LNCaP clone FGC (cell line): Measurements from ENCODE around the gene DNAH10.

Source experiments
- DNase-seq: peaks from one replicate; pipeline ENCODE4 v3.0.0-alpha.2; 2011; ENCODE audit warnings: low read depth
- H3K4me3 ChIP-seq: 2 replicates; pipeline ENCODE4 v1.5.1; 2011; ENCODE audit warnings: mild to moderate bottlenecking, low read depth, low read length, control low read depth
- TF ChIP-seq, protein P1 (sequence below): IDR thresholded peaks from 2 replicates; pipeline ENCODE4 v1.5.1; 2012; ENCODE audit warnings: mild to moderate bottlenecking; ENCODE audit not compliant: control insufficient read depth, insufficient read depth; ENCODE audit errors: extremely low read depth

Gene DNAH10

DNA sequence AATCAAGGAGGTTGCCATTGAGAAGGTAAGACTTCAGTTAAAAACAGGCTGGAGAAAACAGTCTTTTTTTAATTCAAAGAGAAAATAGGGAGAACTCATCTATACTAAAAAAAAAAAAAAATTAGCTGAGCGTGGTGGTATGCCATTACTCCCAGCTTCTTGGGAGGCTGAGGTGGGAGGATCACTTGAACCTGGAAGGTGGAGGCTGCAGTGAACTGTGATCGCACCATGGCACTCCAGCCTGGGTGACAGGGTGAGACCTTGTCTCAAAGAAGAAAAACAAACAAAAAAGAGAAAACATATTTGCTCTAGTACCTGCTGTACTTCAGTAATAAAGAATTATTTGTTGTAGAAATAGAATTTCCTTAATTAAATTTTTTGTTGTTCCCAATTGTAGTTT, 68.6 kb downstream of the DNAH10 start:
- DNase-seq: no peak
- TF ChIP-seq, protein P1, sequence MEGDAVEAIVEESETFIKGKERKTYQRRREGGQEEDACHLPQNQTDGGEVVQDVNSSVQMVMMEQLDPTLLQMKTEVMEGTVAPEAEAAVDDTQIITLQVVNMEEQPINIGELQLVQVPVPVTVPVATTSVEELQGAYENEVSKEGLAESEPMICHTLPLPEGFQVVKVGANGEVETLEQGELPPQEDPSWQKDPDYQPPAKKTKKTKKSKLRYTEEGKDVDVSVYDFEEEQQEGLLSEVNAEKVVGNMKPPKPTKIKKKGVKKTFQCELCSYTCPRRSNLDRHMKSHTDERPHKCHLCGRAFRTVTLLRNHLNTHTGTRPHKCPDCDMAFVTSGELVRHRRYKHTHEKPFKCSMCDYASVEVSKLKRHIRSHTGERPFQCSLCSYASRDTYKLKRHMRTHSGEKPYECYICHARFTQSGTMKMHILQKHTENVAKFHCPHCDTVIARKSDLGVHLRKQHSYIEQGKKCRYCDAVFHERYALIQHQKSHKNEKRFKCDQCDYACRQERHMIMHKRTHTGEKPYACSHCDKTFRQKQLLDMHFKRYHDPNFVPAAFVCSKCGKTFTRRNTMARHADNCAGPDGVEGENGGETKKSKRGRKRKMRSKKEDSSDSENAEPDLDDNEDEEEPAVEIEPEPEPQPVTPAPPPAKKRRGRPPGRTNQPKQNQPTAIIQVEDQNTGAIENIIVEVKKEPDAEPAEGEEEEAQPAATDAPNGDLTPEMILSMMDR: no peak

DNA sequence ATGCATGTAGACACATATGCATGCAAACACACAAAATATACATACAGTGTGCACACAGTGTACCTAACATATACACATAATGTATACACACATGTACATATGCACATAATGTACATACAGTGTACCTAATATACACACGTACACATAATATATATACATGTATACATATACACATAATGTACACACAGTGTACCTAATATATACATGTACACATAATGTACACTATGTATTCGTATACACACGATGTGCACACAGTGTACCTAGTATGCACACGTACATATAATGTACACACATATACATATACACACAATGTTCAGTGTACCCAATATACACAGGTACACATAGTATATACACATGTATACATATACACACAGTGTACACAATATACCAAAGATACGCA, 70.0 kb downstream of the DNAH10 start:
- no peak overlapping the region for H3K4me3 ChIP-seq
- TF ChIP-seq, protein P1: no peak
- DNase-seq: no peak

More for the DNA sequence above, 68.6 kb downstream of the DNAH10 start:
- H3K4me3 ChIP-seq: no peak overlapping the region

DNA sequence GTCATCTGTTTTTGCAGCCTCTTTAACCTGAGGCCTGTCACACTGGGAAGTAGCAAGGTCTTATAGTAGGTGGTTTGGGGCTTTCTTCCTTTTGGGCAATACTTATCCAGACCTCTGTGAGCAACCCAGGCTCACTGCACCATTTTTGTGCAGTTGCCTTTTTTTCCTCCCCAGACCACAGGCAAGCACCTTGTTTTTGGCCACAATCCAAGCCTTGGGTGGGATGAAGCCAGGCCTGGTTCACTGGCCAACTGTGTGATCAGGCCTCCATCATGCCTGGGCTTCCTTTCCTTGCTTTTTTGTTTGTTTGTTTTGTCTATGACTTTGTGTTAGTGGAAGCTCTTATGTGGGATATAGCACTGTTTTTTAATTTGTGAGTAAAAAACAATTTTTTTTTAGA, 71.7 kb downstream of the DNAH10 start:
- no peak overlapping the region for H3K4me3 ChIP-seq
- no peak for DNase-seq
- TF ChIP-seq, protein P1: no peak

DNA sequence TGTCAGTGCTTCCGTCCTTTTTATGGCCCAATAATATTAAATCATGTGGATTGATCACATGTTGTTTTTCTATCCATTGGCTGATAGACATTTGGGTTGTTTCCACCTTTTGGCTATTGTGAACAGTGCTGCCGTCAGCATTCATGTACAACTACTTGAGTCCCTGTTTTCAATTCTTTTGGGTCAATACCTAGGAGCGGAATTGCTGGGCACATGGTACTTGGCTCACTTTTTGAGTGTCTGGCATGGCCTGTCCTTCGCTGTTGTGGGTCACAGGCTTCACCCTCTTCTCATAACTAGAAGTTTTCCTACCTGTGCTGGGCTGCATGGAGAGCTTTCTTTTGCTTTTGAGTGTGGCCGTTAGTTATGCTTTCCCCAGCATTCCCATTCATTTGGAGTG, 72.7 kb downstream of the DNAH10 start:
- TF ChIP-seq, protein P1: no peak
- no peak overlapping the region for H3K4me3 ChIP-seq
- DNase-seq: no peak

DNA sequence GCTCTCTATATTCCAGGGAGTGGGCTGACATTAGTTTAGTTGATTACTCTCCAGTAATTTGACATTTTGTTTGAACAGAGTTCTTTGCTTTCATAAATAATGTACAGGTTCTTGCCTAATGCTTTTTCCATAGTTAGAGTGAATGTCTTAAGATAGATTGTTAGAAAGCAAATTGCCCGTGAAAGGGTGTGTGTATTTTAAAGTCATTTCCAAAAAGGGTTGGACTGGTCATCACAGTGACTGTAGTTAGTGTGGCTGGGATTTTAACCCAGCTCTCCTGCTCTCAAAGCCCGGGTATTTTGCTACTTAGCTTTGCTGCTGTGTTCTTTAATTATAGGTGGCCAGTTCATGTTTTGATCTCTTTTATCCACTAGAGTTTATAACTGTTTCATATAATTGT, 74.2 kb downstream of the DNAH10 start:
- no peak overlapping the region for H3K4me3 ChIP-seq
- no peak for DNase-seq
- TF ChIP-seq, protein P1: no peak

DNA sequence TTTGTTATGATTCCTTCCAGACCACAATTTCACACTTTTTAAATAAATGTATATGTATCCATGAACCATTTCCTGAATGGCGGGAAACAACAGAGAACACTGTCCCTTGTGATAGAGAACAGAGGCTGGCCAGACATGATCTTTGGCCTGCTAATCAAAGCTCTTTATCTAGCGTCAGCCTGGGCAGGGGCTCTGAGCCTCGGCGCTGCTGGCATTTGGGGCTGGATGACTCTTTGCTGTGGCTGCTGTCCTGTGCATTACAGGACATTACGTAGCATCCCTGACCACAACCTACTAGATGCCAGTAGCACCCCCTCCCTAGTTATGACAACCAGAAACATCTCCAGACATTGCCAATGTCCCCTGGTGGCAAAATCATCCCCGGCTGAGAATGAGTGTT, 77.7 kb downstream of the DNAH10 start:
- TF ChIP-seq, protein P1: no peak
- no peak overlapping the region for H3K4me3 ChIP-seq
- DNase-seq: no peak

DNA sequence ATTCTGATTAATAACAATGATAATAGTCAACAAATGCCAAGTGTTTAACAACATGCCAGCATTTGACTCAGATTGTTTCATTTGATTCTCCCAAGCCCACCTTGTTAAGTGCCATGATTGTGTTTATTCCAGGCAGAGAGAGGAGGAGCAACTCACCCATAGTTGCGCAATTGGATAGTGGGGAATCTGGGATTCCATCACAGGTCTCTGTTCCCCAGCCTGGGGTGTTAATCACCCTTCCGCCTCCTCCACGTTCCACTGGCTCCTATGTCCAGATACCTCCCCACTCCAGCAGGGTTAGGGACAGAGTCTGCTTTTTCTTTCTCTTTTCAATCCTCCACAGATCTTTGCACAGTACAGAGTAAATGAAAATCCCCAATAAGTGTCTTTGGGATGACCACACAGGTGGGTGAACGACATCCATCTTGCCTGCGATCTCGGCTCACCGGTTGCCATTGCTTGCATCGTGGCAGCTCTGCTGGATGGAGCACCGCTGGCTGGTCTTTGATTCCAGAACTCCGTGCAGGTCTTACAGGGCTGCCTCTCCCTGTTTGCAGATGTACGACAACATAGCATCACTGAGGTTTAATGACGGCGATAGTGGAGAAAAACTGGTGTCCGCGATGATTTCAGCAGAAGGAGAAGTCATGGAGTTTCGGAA, 78.8 kb downstream of the DNAH10 start:
- TF ChIP-seq, protein P1: no peak
- no peak overlapping the region for H3K4me3 ChIP-seq
- no peak for DNase-seq
